HCT116 (cell line): ENCODE results near the gene GJB2. TPM values are rescaled to one million over a fixed set of nuclear protein-coding genes. Genes with fewer than 3 reads are reported as not detected.

Experiments used
- ATAC-seq: fragments of 200-7000 bp; cut with Tn5 transposase; 2 replicates; pipeline ENCODE4 v1.9.1; 2020; ENCODE audit warnings: mild to moderate bottlenecking, moderate library complexity
- BruUV-seq: library from RNA; stranded (reverse); fragments of 400-500 nt; replicated peaks from 2 replicates; lab custom pipeline; 2021; lab: Mats Ljungman, UMichigan
- CTCF ChIA-PET: fragments of 300-600 bp; sonication (Branson Sonifier 250); formaldehyde crosslinking; loops from one replicate; lab custom pipeline; 2021; ENCODE audit warnings: antibody characterized with exemption; lab: Charles Lee
- POLR2A ChIA-PET: fragments of 300-600, 350-600 bp; sonication (Branson Sonifier 250); formaldehyde crosslinking; loops from one replicate; lab custom pipeline; 2021; ENCODE audit warnings: antibody characterized with exemption; lab: Charles Lee
- RAD21 ChIA-PET, 2 experiments: fragments of 300-600 bp; sonication (Branson Sonifier 250); formaldehyde crosslinking; loops; one replicate each; lab custom pipeline; 2023; ENCODE audit warnings: low total read pairs in 2 of 2; ENCODE audit not compliant: uncharacterized antibody in 2 of 2, unreplicated experiment in 2 of 2, low non-redundant PET in 1 of 2; lab: Charles Lee
- DNase-seq: peaks from one replicate; pipeline ENCODE4 v3.0.0-alpha.2; 2010; ENCODE audit warnings: low read depth, low spot score
- H2AFZ ChIP-seq: fragments of 200-600 bp; shearing (Covaris generic), sonication (generic); 2 replicates; pipeline ENCODE4 v1.6.1; 2017; ENCODE audit warnings: low read depth, mixed run types, mixed read lengths, antibody characterized with exemption, low read length; ENCODE audit not compliant: poor library complexity, severe bottlenecking
- H3K27ac ChIP-seq: 2 replicates; pipeline ENCODE4 v1.5.1; 2012; ENCODE audit warnings: low read depth, low read length
- H3K27me3 ChIP-seq: fragments of 200-600 bp; sonication (generic); 2 replicates; pipeline ENCODE4 v1.6.1; 2016; ENCODE audit warnings: mixed run types, low read length, mixed read lengths; ENCODE audit not compliant: insufficient read depth
- H3K36me3 ChIP-seq, 2 experiments: fragments of 200-500 bp in 1 of 2; fragments of 200-600 bp in 1 of 2; sonication (Bioruptor generic) in 1 of 2; sonication (generic) in 1 of 2; 2 replicates each; pipeline versions ENCODE4 v1.5.1 to v1.6.1; 2014 to 2016; ENCODE audit warnings: low read length in 2 of 2, inconsistent platforms in 1 of 2, mixed read lengths in 1 of 2, mixed run types in 1 of 2; ENCODE audit not compliant: insufficient read depth in 2 of 2, control insufficient read depth in 1 of 2
- H3K4me1 ChIP-seq, 2 experiments: fragments of 200-600 bp in 1 of 2; sonication (generic) in 1 of 2; 2 replicates each; pipeline versions ENCODE4 v1.5.1 to v1.6.1; 2012 to 2017; ENCODE audit warnings: low read length in 2 of 2, inconsistent platforms in 1 of 2, mild to moderate bottlenecking in 1 of 2, mixed read lengths in 1 of 2, mixed run types in 1 of 2, moderate library complexity in 1 of 2; ENCODE audit not compliant: insufficient read depth in 2 of 2, control insufficient read depth in 1 of 2
- H3K4me2 ChIP-seq: fragments of 200-600 bp; sonication (generic); 2 replicates; pipeline ENCODE4 v1.6.1; 2017; ENCODE audit warnings: mixed run types, low read length, mixed read lengths
- H3K4me3 ChIP-seq, 2 experiments: fragments of 200-600 bp in 1 of 2; sonication (generic) in 1 of 2; replicated peaks in 1 of 2; 2 replicates each; pipeline ENCODE4 v1.5.1; 2011 to 2016; ENCODE audit warnings: low read length in 2 of 2, control low read depth in 1 of 2, low read depth in 1 of 2, mild to moderate bottlenecking in 1 of 2, mixed read lengths in 1 of 2, mixed run types in 1 of 2
- H3K79me2 ChIP-seq: fragments of 200-600 bp; sonication (generic); 2 replicates; pipeline ENCODE4 v1.6.1; 2017; ENCODE audit warnings: mild to moderate bottlenecking, mixed run types, low read length, moderate library complexity, mixed read lengths; ENCODE audit not compliant: insufficient read depth
- H3K9ac ChIP-seq: fragments of 200-600 bp; sonication (generic); 2 replicates; pipeline ENCODE4 v1.6.1; 2016; ENCODE audit warnings: low read length, mixed read lengths
- H3K9me2 ChIP-seq: fragments of 200-600 bp; sonication (generic), shearing (Covaris generic); 2 replicates; pipeline ENCODE4 v1.6.1; 2017; ENCODE audit warnings: mixed run types, mild to moderate bottlenecking, moderate library complexity; ENCODE audit not compliant: insufficient read depth
- H3K9me3 ChIP-seq, 2 experiments: fragments of 200-500 bp in 1 of 2; fragments of 200-600 bp in 1 of 2; sonication (Bioruptor generic) in 1 of 2; sonication (generic) in 1 of 2; 2 replicates each; pipeline ENCODE4 v1.6.1; 2014 to 2017; ENCODE audit warnings: low read length in 2 of 2, mixed read lengths in 2 of 2, inconsistent platforms in 1 of 2, low read depth in 1 of 2, mild to moderate bottlenecking in 1 of 2, mixed run types in 1 of 2, moderate library complexity in 1 of 2; ENCODE audit not compliant: control insufficient read depth in 1 of 2, insufficient read depth in 1 of 2
- H4K20me1 ChIP-seq: fragments of 200-600 bp; sonication (generic), shearing (Covaris generic); 2 replicates; pipeline ENCODE4 v1.6.1; 2017; ENCODE audit warnings: mixed run types, mild to moderate bottlenecking, moderate library complexity; ENCODE audit not compliant: insufficient read depth
- CEBPB ChIP-seq: IDR thresholded peaks from 2 replicates; pipeline ENCODE4 v1.6.1; 2012; ENCODE audit warnings: low read depth
- EGR1 ChIP-seq: IDR thresholded peaks from 2 replicates; pipeline ENCODE4 v1.6.1; 2012; ENCODE audit warnings: low read depth
- ELF1 ChIP-seq: IDR thresholded peaks from 2 replicates; pipeline ENCODE4 v1.6.1; 2012; ENCODE audit warnings: low read depth, borderline replicate concordance
- EZH2phosphoT487 ChIP-seq: fragments of 200-600 bp; IDR thresholded peaks from 2 replicates; pipeline ENCODE4 v1.6.1; 2018; ENCODE audit warnings: antibody characterized with exemption, borderline replicate concordance
- JUND ChIP-seq: IDR thresholded peaks from 2 replicates; pipeline ENCODE4 v1.6.1; 2012
- POLR2AphosphoS5 ChIP-seq: IDR thresholded peaks from 2 replicates; pipeline ENCODE4 v1.6.1; 2011; ENCODE audit warnings: mild to moderate bottlenecking, low read depth, low read length, moderate library complexity
- RAD21 ChIP-seq: IDR thresholded peaks from 2 replicates; pipeline ENCODE4 v1.6.1; 2012; ENCODE audit warnings: low read depth, mild to moderate bottlenecking
- SIN3A ChIP-seq: IDR thresholded peaks from 2 replicates; pipeline ENCODE4 v1.6.1; 2012; ENCODE audit warnings: low read depth
- SP1 ChIP-seq: IDR thresholded peaks from 2 replicates; pipeline ENCODE4 v1.6.1; 2012; ENCODE audit warnings: low read depth
- SRF ChIP-seq: IDR thresholded peaks from 2 replicates; pipeline ENCODE4 v1.6.1; 2012; ENCODE audit warnings: low read depth
- TCF7L2 ChIP-seq: IDR thresholded peaks from 2 replicates; pipeline ENCODE4 v1.7.0; 2011; ENCODE audit warnings: borderline replicate concordance, inconsistent platforms; ENCODE audit not compliant: insufficient read depth, insufficient read length; ENCODE audit errors: extremely low read depth
- ZFX ChIP-seq: fragments of 450-650 bp; IDR thresholded peaks from 2 replicates; pipeline ENCODE4 v1.6.1; 2017
- intact Hi-C: fragments of 100-400 bp; cut with micrococcal nuclease; formaldehyde crosslinking; loops from 2 replicates; pipeline ENCODE4 v1.10.0; 2022
- total RNA-seq: library from RNA; stranded (reverse); gene quantifications from one replicate; pipeline ENCODE4 v1.2.1, GENCODE V29; 2021; ENCODE audit not compliant: unreplicated experiment
- TF ChIP-seq, protein P1 (sequence below): IDR thresholded peaks from 2 replicates; pipeline ENCODE4 v1.6.1; 2012
- TF ChIP-seq, protein P2 (sequence below): IDR thresholded peaks from 2 replicates; pipeline ENCODE4 v1.6.1; 2012
- TF ChIP-seq, protein P3 (sequence below): IDR thresholded peaks from 2 replicates; pipeline ENCODE4 v1.6.1; 2012; ENCODE audit warnings: low read depth

GJB2 gene
- total RNA-seq, 1 experiment from 2014 or later, result 44.7 TPM

DNA sequence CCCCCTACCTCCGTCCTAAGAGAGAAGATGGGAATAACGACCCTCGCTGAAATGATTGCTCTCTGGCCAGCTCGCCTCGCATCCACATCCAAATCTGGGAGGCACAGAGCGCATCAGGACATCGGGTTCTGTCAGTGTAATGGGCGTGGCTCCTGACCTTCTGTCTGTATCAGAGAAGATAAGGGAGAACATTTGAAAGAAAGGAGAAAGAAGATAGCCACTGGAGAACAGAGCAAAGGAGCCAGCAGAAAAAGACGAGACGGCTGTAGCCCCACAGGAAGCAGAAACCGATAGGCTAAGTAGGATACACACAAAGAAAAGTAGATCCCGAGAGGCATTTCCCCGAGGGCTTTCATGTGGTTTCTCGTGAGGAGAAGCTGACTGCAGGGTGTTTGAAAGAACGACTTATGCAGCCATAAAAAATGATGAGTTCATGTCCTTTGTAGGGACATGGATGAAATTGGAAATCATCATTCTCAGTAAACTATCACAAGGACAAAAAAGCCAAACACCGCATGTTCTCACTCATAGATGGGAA lies 14.0 kb upstream of the GJB2 start:
- ChIA-PET RAD21 (no interaction called here), POLR2A (interaction anchor here (1.0 kb wide), 1 partner anchor 9 kb away, joined by 3 read pairs; no protein-coding TSS in a partner anchor), CTCF (no interaction called here)
- no peaks in the 10 kb centered on the region for H3K36me3 ChIP-seq
- no peaks in the 10 kb centered on the region for H3K27me3 ChIP-seq
- no peak overlapping the region for H2AFZ ChIP-seq
- no peaks in the 10 kb centered on the region for H4K20me1 ChIP-seq
- no peaks in the 10 kb centered on the region for H3K9me2 ChIP-seq
- ATAC-seq, result no peak
- H3K4me2 ChIP-seq, result no peak overlapping the region
- H3K4me1 ChIP-seq, result no peaks in the 10 kb centered on the region
- BruUV-seq, result no TSS peak
- TF ChIP-seq SRF (no peak), SP1 (no peak), EGR1 (no peak), TCF7L2 (no peak), CEBPB (no peak), ELF1 (no peak), SIN3A (no peak), RAD21 (no peak), EZH2phosphoT487 (no peak), JUND (no peak), ZFX (no peak), POLR2AphosphoS5 (no peak)
- TF ChIP-seq, protein P1, sequence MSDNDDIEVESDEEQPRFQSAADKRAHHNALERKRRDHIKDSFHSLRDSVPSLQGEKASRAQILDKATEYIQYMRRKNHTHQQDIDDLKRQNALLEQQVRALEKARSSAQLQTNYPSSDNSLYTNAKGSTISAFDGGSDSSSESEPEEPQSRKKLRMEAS, result no peak
- TF ChIP-seq, protein P2, sequence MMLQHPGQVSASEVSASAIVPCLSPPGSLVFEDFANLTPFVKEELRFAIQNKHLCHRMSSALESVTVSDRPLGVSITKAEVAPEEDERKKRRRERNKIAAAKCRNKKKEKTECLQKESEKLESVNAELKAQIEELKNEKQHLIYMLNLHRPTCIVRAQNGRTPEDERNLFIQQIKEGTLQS, result no peak
- TF ChIP-seq, protein P3, sequence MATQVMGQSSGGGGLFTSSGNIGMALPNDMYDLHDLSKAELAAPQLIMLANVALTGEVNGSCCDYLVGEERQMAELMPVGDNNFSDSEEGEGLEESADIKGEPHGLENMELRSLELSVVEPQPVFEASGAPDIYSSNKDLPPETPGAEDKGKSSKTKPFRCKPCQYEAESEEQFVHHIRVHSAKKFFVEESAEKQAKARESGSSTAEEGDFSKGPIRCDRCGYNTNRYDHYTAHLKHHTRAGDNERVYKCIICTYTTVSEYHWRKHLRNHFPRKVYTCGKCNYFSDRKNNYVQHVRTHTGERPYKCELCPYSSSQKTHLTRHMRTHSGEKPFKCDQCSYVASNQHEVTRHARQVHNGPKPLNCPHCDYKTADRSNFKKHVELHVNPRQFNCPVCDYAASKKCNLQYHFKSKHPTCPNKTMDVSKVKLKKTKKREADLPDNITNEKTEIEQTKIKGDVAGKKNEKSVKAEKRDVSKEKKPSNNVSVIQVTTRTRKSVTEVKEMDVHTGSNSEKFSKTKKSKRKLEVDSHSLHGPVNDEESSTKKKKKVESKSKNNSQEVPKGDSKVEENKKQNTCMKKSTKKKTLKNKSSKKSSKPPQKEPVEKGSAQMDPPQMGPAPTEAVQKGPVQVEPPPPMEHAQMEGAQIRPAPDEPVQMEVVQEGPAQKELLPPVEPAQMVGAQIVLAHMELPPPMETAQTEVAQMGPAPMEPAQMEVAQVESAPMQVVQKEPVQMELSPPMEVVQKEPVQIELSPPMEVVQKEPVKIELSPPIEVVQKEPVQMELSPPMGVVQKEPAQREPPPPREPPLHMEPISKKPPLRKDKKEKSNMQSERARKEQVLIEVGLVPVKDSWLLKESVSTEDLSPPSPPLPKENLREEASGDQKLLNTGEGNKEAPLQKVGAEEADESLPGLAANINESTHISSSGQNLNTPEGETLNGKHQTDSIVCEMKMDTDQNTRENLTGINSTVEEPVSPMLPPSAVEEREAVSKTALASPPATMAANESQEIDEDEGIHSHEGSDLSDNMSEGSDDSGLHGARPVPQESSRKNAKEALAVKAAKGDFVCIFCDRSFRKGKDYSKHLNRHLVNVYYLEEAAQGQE, result no peak
- TF ChIP-seq, all 23 proteins: peak for 0
- Histone ChIP-seq H3K4me3 (no peak overlapping the region), H3K79me2 (no peaks in the 10 kb centered on the region), H3K9ac (no peak overlapping the region), H3K9me3 (no peaks in the 10 kb centered on the region), H3K27ac (no peak overlapping the region)
- no peak for DNase-seq
- intact Hi-C loops, result no loop called here
